Mucosa of gallbladder (tissue), 1 donor: Measurements from ENCODE around the gene CHMP4B. TPM values are rescaled to one million over a fixed set of nuclear protein-coding genes. Genes with fewer than 3 reads are reported as not detected.

Experiments used
- DNase-seq: peaks from one replicate; pipeline ENCODE4 v3.0.0-alpha.2; 2020; ENCODE audit warnings: low spot score
- total RNA-seq: library from RNA; stranded (reverse); gene quantifications from one replicate; pipeline ENCODE4 v1.2.1, GENCODE V29; 2021
- donor health status: DM: no; HTN: no; CAD: no.

CHMP4B gene
- total RNA-seq, 1 donor from 2014 or later = 117 TPM

DNA sequence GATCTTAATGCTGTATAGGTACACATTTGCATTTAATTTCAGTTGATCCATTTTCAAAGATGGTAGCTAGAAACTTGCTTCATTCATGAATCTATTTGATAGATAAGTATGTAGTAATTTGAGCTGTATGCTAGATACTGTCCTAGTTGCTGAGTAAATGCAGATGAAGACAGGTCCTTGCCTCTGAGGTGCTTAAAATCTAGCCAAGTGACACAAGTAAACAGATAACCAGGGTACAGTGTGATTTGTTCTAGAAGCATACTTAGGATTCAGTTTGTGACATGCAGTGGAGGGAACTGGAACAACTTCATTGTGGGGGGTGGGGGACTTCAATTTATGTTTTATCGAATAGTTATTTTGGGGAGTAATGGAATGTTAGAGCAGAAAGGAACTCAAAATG is 9.2 kb downstream of the CHMP4B start:
- no peak for DNase-seq

DNA sequence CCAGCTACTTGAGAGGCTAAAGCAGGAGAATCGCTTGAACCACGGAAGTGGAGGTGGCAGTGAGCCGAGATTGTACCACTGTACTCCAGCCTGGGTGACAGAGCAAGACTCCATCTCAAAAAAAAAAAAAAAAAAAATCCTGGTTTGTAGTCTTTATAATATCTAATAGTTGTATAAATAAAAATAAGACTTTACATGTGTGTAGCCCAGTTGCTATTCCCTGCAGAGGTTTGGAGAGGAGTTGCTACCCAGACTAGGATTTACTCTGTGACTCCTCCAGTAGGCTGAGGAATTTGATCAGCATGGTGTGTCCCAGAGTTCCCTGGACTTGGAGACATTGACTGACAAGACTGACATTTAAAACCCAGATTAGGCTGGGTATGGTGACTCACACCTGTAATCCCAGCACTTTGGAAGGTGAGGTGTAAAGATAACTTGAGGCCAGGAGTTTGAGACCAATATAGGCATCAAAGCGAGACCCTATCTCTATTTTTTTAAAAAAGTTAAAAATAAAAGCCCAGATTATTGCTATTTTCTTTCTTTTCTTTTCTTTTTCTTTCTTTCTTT is 10.2 kb downstream of the CHMP4B start:
- no peak for DNase-seq

DNA sequence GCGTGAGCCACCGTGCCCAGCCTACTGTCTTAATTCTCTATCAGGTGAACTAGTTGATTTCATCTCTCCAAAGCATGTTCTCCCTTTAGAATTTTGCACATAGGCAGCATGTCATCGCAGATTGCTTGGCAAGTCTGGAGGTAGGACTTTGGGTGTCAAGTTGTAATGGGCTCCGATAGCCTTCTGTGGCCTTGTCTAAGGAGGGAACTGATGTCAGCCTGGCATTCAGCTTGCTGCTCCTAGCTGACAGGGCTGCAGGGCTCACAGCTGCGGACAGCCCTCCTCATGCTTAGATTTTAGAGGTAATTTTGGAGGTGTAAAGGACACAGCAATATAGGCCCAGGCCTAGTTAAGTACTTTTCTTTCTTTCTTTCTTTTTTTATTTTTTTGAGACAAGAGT is 11.3 kb downstream of the CHMP4B start:
- DNase-seq = no peak

DNA sequence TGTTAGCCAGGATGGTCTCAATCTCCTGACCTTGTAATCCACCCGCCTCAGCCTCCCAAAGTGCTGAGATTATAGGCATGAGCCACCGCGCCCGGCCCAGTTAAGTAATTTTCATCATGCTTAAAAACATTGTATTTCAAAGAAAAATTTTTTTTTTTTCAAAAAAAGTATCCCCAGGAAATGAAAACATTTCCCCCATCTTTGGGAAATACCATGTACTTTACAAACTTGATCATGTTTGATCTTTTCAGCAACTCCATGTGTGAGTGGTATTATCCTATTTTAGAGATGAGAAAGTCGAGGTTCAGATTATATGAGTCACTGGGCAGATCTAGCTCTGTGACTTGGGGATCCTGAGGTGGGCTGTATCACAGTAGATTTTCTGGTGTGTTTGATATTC is 11.8 kb downstream of the CHMP4B start:
- no peak for DNase-seq

DNA sequence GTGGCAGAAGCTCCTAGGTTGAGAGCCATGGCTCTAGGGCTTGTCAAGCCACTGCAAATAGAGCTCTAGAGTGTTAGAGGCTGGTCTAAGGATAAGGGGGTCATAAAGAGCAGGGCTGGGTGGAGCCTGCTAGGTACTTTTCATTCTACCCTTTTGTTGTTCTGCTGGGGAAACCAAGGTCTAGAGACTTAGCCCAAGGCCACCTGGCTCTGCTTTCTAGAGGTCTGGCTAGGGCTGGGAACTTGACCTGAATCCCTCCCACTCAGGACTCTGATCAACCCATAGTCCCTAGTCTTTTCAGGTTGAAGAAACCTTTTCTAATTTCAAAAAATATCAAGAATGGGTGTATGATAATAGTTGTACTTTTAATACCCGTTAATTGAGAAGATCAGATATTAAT is 13.7 kb downstream of the CHMP4B start:
- DNase-seq = no peak

DNA sequence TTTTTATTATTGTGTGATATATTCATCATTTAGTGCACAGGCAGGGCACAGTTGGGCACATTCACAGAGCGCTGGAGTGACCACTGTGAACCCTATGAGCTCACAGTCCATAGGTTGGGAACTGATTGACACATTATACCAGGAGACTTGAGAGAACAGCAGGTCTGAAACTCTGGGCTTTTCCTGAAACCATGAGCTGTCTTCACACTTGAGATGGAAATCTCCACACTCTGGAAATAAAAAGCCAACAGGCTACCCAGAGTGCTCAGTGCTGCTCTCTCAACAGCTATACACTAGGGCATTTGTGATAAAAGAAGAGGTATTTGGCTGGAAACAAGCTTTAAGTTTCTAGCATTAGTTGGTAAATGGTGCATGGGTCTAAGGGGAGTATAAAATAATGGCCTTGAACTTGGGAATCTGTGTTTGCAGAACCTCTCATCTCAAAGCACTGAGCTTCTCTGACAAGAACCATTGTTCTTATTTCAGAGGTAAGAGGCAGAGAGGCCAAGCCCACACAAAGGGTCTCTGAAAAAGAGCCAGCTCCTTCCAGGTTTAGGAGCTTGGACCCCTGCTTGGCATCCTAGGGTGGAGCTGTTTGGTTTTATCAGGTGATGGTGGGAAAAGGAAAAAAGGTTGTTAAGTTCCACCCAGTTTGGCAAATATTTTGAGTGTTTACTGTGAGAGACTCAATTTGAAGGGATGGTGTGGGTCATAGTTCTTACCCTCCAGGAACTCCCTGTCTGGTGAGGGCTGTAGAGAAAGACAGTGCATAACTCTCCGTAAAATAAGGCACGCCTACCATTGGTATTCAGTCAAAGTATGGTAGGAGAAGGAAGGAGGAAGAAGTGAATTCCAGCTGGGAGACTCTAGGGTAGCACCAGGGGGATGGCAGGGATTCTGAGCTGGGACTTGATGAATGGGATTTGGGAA is 14.5 kb downstream of the CHMP4B start:
- DNase-seq = no peak

DNA sequence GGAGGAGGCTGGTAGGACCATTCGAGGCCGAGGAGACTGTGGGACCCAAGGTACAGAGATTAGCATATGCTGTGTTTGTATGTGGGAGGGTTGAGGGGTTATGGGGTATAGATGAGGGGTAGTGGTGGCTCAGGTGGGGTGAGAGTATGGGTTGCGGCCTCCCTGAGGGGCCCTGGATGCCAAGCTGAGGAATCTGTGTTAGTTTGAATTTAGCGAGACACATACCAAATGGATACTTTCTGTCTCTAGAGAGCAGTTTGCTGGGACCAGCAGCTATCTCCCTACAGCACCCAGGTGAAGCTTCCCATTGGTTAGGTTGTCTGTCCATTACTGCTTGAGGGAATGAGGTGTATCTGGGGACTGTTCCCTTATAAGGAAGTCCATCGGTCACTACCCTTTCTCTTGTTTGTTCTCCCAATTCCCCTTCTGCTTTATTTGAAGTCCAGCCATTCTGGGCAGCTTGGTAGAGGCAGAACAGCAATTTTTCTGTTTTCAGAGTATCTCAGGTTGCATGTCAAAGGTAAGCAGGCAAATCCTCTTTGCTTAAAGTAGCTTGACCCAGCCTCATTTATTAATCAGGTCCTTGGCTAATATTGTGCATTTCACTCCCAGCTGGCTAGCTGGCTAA is 15.2 kb downstream of the CHMP4B start:
- DNase-seq = no peak

DNA sequence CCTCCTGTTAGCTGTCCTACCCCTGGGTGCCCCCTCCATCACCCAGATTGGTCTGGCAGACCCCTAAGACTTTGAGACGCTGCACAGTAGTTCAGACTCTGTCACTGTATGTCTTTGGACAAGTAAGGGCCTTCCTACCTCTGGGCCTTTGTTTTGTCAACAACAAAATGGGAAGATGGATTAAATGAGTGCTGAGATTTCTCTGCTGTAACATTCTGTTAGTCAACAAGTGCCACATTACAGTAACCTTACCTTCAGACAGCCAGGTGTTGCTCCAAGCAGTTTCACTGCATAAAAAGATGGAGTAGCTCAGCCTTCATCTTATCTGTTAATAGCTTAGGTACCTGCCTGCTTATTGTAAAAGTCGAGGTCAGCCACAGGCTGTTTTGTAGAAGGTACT is 16.0 kb downstream of the CHMP4B start:
- DNase-seq = no peak

DNA sequence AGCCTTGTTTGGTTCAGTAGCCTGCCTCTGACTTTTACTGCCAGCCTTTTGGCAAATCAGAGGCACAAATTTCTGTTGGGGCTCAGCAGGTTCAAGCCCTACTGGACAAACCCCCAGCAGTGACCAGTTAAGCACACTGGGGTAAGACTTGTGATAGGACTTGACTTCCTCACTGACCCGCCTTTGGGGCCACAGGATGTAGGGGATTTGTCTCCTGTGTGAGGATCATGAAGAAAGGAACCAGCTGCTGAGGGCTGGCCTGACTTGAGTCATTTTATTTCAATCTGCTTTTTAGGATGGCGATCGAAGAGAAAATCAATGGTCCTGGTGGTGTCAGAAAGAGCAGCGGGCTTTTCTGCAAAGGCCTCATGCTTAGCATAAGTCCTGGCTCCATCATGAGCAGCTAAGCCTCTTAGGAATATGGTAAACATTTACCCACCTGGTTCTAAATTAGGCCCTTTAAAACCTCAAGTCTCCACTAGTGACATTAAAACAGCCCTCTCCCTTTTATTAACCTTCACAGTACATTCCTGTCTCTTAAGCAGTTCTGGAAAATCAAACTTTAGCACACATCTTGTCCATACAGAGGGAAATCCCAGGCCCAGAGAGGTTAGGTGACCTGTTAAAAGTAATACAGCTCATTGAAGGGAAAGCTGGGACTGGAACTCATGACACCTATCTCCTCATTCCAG is 16.6 kb downstream of the CHMP4B start:
- DNase-seq = no peak

DNA sequence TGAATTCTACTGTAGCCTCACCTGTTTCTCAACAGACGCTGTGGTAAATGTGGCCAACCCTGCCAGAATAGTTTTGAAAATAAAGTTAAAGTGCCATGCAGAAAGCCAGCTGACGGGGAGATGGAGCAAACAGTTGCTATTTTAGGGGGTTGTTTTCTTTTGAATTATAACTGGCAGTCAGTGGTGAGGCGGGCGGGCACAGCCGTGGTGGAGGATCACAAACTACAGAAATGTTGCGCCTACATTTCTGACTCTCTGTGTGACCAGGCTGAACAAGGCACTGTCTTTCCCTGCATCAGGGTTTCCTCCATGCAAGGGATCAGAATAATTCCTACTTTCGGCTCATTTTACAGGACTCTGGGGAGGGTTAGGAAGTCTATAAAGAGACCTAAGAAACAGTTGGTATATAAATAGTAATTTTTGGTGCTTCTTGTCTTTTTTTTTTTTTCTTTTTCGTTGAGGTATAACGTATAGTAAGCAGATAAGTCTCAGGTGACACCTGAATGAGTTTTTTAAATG is 17.2 kb downstream of the CHMP4B start:
- DNase-seq = no peak

DNA sequence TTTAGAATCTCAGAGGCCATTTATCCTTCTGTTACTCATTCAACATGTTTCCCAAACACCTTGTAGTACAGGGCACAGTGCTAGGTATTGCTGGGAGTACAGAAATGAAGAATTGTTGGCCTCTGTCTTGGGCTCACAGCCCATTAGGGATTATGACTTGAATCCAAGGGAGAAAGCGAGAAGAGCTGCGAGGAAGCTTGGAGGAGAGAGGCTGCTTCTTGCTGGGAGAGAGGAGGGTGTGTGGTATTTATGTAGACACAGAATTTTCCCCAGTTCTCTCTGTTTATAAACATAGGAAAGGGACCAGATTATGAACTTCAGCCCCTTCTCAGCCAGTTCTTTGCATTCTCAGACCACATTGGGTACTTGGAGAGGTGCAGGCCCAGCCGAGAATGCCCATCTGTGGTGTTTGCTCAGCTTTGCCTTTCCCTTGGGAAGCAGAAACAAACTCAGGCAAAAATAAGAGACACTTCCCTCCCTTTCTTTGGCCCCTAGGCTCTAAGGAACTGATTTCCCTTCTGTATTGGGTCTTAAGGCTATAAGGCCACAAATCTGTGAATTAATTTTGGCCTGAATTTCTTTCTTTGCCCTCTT is 17.9 kb downstream of the CHMP4B start:
- no peak for DNase-seq

DNA sequence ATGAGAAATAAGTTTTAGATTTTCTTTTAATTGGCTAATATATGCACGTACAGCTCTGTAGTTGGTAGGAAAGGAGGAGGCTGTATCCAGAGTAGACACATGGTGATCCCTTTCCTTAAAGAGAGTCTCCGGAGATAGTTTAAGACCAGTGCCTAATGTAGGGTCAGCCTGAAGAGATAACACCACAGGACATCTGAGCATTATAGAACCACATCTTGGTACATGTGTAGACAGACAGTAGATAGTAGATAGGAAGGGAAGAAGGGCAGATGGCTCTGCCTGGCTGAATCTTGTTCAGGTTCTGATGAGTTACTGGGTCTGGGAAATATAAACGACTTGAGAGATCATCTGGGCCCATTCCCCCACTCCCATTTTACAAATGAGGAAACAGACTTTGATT is 18.5 kb downstream of the CHMP4B start:
- DNase-seq = no peak

DNA sequence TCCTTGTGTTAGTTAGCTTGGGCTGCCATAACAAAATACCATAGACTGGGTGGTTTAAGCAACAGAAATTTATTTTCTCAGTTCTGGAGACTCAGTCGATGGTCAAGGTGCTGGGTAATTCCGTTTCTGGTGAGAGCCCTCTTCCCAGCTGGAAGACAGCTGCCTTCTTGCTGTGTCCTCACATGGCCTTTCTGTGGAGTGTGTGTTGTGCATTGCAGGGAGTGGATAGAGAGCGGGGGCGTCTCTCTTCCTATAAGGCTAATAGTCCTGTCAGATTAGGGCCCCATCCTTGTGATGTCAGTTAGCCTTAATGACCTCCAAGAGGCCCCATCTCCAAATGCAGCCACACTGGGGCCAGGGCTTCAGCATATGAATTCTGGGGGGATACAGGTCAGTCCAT is 19.2 kb downstream of the CHMP4B start:
- no peak for DNase-seq

DNA sequence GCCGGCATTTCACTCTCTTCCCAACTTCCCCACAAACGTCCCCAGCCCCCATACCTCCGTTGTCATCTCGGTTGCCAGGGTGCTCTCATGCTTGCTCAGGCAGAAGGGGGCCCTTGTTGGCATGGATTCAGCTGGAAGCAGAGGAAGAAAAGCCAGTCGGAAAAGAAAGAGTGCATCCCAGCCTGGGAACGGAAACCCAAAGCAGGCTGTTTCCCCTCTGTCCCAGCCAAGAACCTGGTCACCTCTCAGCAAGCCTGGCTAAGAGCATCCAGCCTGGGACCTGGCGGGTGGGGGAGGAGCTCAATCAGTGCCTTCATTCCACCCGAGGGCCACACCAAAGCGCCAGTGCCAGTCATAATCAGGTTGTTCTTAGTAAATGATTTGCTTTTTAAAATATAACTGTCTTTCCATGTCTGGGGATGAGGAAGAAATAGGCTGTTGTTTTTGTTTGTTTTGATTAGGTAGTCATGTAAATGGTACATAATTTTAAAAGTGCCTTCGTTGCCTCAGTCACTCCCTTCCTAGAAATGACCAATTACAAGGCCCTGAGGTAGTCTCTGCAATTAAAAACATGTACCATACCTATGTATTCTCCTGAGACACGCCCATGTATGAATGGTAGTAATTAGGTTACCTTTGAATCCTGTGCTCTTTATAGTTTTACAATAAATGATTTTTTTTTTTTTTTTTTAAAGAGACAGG is 21.1 kb downstream of the CHMP4B start:
- DNase-seq = no peak

DNA sequence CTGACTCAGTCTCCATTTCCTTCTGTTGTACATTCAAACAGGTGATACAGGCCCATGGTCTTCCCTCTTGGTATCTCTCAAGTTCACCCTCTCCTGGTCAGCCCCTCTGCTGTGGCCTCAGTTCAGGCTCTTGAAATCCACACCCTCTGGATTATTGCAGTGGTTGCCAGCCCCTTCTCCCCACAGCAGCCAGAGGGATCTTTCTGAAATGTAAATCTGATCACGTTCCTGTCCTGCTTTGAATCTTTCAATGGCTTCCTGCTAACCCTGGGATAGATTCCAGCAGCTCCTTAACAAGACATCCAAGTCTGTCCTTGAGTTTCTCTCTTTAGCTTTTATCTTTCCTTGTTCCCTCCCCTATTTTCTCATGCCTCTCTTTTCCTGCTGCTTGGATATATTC is 22.2 kb downstream of the CHMP4B start:
- DNase-seq = no peak

DNA sequence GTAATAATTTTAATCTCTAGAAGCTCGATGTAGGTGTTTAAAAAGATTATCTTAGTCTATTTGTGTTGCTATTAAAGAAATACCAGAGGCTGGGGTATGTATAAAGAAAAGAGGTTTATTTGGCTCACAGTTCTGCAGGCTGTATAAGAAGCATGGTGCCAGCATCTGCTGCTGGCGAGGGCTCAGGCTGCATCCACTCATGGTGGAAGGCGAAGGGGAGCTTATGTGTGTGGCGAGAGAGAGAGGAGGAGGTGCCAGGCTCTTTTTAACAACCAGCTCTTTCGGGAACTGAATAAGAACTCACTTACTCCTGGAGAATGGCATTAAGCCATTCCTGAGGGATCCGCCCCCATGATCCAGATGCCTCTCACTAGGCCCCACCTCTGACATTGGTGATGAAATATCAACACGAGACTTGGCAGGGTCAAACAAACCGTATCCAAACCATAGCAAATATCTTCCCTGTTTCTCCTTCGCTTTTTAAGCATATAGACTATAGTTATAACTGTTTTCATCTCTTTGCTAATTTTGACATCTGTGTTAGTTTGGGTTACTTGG is 24.5 kb downstream of the CHMP4B start:
- no peak for DNase-seq

DNA sequence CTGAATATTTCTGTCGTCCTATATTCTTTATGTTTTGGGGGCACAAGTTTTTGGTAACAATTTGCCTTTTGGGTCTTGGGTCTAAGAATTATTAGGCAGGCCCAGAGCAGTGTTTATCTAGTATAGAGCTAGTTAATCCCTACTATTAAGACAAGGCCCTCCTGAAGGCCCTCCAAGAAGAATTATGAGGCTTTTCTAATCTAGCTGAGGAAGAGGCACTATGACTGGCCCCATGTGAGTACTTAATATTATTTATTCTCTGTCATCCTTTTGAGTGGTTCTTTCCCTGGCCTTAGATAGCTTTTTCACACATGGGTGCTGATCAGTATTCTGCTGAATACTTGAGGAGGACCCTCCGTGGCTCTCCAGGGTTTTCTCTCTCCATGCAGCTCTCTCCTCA is 25.1 kb downstream of the CHMP4B start:
- DNase-seq = no peak

DNA sequence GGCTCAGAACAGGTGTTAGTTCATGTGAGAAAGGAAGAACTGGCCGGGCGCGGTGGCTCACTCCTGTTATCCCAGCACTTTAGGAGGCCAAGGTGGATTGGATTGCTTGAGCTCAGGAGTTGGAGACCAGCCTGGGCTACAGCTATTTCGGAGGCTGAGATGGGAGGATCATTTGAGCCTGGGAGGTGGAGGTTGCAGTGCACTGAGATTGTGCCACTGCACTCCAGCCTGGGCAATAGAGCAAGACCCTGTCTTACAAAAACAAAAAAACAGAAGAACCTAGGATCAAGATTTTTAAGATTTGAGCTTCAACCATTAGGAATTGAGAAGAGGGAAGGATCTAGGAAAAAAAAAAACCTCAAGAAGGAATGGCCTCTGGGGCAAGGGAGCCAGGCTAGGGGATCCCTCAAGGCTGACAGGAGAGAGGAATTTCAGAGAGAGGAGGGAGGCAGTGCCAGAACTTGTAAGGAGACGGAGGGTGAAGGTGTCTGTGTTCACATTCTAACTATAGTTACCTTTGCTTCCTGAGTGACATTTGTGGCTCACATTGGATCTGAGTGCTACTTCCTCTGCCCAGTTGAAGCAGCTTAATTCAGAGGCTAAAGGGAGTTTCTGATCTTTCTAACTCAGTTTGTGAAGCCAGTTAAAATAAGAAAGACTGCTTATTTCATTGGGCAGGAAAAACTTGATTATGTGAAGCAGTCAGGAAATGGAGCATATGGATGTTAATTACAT is 26.1 kb downstream of the CHMP4B start:
- no peak for DNase-seq

DNA sequence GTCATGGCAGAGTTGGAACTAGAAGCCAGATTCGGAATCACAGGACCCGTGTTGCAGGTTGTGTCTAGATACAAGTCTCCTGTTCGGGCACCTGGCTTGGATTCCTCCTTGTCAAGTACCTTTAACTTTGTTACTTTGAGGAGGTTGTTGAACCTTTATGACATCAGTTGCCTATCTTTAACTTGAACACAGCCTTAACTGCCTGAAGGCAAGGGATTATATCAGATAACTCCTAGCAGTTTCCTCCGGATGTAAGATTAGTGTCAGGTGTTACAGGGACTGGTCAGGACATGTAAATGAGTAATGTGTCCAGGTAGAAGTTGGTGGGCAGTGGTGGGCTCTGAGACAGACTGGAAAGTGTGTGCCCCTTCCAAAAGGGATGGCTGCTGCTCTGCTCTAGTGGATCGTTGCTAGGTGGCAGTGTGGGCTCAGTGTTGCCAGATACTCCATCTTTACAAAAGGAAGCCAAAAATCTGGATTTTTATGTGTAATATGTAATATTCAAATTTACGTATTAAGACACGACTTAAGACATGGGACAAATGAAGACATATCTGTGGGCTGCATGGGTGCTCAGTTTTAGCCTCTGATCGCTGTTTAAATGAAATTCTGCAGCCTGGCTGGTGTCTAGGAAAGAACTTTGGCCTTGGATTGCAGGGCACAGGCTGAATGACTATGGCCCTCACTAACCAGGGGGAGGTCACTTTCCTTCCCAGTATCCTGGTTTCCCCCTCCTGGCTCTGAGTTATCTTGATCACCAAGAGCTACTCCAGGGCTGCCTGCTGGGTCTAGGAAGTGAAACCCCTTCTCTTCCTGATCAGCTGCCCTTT is 27.1 kb downstream of the CHMP4B start:
- no peak for DNase-seq
